NCI-H2107 treated with DMSO at 0.1 percent for 48 hours (cell line): Measurements from ENCODE around the gene MAN1B1.

Experiments
- DNase-seq: peaks from one replicate; lab custom pipeline; 2025; ENCODE audit not compliant: unreplicated experiment; lab: John Stamatoyannopoulos, UW

MAN1B1 gene

GRCh38 chr9:137086531-137087408 lies at the start of gene MAN1B1:
TSS of gene MAN1B1 (plus strand) at chr9:137086985. CDS start at chr9:137087000, 15 bp downstream.
- peak; percentile 97 for DNase-seq

- DNase-seq = no peak
These were observed 49.8 kb upstream of the MAN1B1 start for GRCh38 chr9:137037035-137037434.

DNA sequence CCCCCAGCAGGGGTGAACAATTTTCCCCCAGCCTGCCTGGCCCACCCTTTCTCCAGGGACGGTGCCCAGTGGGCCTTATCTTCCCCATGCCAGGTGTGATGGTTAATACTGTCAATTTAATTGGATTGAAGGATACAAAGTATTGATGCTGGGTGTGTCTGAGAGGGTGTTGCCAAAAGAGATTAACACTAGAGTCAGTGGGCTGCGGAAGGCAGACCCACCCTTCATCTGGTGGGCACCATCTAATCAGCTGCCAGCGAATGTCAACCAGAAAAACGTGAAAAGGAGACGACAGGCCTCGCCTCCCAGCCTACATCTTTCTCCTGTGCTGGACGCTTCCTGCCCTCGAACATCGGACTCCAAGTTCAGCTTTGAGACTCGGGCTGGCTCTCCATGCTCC lies 49.3 kb upstream of the MAN1B1 start:
- DNase-seq = no peak

- no peak for DNase-seq
These were observed 47.9 kb upstream of the MAN1B1 start for GRCh38 chr9:137038916-137039315.

DNA sequence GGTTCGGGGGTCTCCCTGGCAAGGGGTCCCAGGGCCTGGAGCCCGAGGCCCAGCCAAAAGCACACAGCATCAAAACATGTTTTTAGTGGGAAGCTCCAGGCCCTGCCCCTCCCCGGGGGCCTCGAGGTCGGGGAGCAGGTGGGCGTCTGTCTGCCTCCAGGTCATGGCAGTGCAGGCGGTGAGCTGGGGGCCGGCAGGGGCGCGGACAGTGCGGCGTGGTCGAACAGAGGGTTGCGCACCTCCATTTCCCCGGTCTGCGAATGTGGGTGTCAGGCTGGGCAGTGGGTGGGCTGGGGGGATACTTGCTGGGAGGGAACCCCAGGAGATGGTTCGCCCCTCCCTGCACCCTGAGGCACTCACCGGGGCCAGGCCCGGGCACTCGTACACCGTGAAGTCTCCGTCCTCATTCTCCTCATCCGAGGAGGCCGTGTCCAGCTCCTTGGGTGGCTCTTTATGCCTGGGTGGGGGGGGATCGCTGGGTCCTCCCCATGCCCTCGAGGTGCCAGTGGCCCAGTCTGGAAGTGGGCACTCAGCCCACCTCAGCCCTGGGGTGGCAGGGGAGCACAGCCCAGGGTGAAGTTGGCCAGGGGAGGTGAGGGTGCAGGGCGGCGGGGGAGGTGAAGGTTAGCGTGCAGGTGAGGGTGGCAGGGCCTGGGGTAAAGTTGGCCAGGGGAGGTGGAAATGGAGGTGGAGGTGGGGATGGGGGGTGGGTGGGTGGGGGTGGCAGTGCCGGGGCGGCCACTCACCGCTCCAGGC lies 47.0 kb upstream of the MAN1B1 start:
- DNase-seq = no peak

GRCh38 chr9:137040568-137040967 lies 46.2 kb upstream of the MAN1B1 start:
- no peak for DNase-seq

GRCh38 chr9:137041124-137041523 lies 45.7 kb upstream of the MAN1B1 start:
- DNase-seq = no peak

DNA sequence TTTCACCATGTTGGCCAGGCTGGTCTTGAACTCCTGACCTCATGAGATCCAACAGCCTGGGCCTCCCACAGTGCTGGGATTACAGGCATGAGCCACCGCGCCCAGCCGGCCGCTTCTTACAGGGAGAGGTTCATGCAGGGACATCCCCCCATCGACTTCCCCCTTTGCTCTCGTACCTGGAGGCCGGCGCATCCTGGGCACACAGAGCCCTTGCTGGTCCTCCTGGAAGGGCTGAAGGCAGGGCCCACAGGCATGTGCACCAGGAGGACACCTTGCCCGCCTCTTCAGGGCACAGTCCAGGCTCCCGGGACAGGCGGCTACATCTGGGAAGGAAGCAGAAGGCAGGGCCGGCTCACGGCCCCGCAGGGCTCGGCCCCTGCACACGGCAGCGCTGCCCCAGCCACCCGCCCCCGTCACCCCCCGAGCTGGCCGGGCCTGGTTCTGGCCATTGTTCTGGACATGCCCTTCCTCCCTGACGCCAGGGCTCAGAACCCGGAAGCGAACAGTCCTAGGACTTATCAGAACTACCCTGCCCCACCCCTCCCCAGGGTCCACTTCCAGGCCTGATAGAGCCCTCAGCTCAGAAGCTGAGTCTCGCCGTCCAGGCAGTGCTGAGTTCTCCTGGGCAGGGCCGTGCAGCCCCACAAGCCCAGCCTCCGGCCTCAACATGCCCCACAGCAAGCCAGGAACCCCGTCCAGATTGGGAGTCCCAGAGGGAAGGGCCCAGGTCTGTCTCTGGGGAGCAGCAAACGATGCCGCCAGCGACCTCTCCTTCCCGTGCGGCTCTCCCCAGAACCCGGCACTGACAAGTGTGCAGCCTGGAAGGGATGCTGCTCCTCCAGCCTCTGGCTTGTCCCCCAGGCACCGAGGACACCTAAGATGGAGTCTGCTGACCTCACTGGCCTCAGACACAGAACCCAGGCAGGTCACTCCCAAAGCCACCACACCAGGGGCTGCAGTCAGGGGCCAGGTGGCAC lies 43.7 kb upstream of the MAN1B1 start:
- no peak for DNase-seq

- no peak for DNase-seq
These were observed 42.7 kb upstream of the MAN1B1 start for GRCh38 chr9:137044037-137044436.

- DNase-seq = peak; percentile 38
These were observed 42.1 kb upstream of the MAN1B1 start for GRCh38 chr9:137044502-137045177.

GRCh38 chr9:137045294-137046087 lies 41.3 kb upstream of the MAN1B1 start:
- peak; percentile 28 for DNase-seq

DNA sequence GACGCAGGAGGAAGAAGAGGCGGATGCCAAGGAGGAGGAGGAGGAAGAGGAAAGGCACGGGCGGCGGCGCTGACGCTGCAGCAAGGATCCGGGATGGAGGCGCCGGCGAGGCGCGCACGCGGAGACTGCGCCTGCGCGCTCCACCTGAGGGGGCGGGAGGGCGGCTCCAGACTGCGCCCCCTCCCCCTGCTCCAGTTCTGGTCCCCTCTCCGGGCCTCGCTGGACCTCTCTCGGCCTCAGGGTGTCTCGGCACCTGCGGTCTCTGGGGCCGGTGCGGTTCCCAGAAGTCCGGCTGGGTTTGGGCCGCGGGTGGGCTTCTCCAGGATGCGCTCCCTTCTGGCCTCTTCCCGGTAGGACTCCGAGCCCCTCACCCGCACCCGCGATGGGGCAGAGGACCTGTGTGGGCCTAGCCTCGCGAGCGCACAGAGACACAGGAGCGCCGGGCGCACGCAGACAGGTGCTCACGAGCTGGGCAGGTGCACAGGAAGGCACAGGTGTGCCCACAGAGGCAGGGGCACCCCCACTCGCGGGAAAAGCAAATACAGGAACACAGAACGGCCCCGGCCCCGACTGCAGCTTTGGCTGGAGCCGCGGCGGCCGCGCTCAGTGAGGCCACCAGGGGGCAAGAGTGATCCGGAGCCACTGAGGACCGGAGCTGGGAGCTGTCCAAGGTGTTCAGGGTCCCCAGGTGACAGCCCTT lies 40.5 kb upstream of the MAN1B1 start, which contains the start of gene NPDC1:
NPDC1 (minus strand) TSS at position 90 of the 700 bp plus-strand sequence. CDS start 188 bp downstream, outside the sequence.
- peak; percentile 88 for DNase-seq

- DNase-seq = no peak
These were observed 37.9 kb upstream of the MAN1B1 start for GRCh38 chr9:137048655-137049543.

GRCh38 chr9:137049544-137050449 lies 37.0 kb upstream of the MAN1B1 start:
- peak; percentile 71 for DNase-seq

- DNase-seq = no peak
These were observed 36.2 kb upstream of the MAN1B1 start for GRCh38 chr9:137050570-137050969.

GRCh38 chr9:137051145-137051724 lies 35.5 kb upstream of the MAN1B1 start:
- DNase-seq = no peak
